WTC11 (cell line): ENCODE measurements around the gene NLRP1.

Experiments
- CREB1 ChIP-seq: sonication (generic); formaldehyde crosslinking; IDR thresholded peaks from 2 replicates; pipeline ENCODE4 v1.8.0; 2023; ENCODE audit warnings: mild to moderate bottlenecking, missing genetic modification reagents
- ZNF263 ChIP-seq: sonication (generic); formaldehyde crosslinking; IDR thresholded peaks from 2 replicates; pipeline ENCODE4 v1.8.1; 2022; ENCODE audit warnings: low read depth, mild to moderate bottlenecking, moderate library complexity, missing genetic modification reagents
- TF ChIP-seq, protein P1 (sequence below): fragments of 200-600 bp; IDR thresholded peaks from 2 replicates; pipeline ENCODE4 v1.8.0; 2022; ENCODE audit warnings: antibody characterized with exemption
- TF ChIP-seq, protein P2 (sequence below): sonication (generic); formaldehyde crosslinking; IDR thresholded peaks from 2 replicates; pipeline ENCODE4 v1.8.0; 2022; ENCODE audit warnings: mild to moderate bottlenecking, missing genetic modification reagents
- TF ChIP-seq, protein P3 (sequence below): sonication (generic); formaldehyde crosslinking; IDR thresholded peaks from 2 replicates; pipeline ENCODE4 v1.8.1; 2023; ENCODE audit warnings: mild to moderate bottlenecking, missing genetic modification reagents, borderline replicate concordance

DNA sequence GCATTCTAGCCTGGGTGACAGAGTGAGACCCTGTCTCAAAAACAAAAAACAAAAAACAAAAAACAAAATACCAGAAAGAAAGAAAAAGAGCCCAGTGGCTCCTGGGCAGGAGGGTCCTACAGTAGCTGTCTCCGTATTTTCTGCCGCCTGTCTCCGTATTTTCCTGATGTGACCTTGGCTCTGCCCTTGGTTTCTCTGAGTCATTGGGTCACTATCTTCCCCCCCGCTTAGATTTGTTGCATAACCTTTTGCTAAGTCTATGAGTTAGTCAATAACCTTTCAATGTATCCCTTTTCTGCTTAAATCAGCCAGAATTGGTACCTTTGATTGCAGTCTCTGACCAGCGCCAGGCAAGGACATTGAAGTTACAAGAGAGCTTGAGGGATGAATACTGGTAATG lies 61.1 kb downstream of the NLRP1 start:
- TF ChIP-seq, protein P1, sequence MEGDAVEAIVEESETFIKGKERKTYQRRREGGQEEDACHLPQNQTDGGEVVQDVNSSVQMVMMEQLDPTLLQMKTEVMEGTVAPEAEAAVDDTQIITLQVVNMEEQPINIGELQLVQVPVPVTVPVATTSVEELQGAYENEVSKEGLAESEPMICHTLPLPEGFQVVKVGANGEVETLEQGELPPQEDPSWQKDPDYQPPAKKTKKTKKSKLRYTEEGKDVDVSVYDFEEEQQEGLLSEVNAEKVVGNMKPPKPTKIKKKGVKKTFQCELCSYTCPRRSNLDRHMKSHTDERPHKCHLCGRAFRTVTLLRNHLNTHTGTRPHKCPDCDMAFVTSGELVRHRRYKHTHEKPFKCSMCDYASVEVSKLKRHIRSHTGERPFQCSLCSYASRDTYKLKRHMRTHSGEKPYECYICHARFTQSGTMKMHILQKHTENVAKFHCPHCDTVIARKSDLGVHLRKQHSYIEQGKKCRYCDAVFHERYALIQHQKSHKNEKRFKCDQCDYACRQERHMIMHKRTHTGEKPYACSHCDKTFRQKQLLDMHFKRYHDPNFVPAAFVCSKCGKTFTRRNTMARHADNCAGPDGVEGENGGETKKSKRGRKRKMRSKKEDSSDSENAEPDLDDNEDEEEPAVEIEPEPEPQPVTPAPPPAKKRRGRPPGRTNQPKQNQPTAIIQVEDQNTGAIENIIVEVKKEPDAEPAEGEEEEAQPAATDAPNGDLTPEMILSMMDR, result no peak
- TF ChIP-seq ZNF263 (CRISPR knock-in tag), result no peak
- TF ChIP-seq, protein P2, sequence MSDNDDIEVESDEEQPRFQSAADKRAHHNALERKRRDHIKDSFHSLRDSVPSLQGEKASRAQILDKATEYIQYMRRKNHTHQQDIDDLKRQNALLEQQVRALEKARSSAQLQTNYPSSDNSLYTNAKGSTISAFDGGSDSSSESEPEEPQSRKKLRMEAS (CRISPR knock-in tag), result no peak
- TF ChIP-seq, protein P3, sequence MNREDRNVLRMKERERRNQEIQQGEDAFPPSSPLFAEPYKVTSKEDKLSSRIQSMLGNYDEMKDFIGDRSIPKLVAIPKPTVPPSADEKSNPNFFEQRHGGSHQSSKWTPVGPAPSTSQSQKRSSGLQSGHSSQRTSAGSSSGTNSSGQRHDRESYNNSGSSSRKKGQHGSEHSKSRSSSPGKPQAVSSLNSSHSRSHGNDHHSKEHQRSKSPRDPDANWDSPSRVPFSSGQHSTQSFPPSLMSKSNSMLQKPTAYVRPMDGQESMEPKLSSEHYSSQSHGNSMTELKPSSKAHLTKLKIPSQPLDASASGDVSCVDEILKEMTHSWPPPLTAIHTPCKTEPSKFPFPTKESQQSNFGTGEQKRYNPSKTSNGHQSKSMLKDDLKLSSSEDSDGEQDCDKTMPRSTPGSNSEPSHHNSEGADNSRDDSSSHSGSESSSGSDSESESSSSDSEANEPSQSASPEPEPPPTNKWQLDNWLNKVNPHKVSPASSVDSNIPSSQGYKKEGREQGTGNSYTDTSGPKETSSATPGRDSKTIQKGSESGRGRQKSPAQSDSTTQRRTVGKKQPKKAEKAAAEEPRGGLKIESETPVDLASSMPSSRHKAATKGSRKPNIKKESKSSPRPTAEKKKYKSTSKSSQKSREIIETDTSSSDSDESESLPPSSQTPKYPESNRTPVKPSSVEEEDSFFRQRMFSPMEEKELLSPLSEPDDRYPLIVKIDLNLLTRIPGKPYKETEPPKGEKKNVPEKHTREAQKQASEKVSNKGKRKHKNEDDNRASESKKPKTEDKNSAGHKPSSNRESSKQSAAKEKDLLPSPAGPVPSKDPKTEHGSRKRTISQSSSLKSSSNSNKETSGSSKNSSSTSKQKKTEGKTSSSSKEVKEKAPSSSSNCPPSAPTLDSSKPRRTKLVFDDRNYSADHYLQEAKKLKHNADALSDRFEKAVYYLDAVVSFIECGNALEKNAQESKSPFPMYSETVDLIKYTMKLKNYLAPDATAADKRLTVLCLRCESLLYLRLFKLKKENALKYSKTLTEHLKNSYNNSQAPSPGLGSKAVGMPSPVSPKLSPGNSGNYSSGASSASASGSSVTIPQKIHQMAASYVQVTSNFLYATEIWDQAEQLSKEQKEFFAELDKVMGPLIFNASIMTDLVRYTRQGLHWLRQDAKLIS, result no peak
- no peak for TF ChIP-seq CREB1
